A673 (cell line): ENCODE measurements around the gene ZNF714. TPM values are rescaled to one million over a fixed set of nuclear protein-coding genes. Genes with fewer than 3 reads are reported as not detected.

Experiments used
- BruUV-seq: library from RNA; stranded (reverse); fragments of 400-500 nt; replicated peaks from 2 replicates; lab custom pipeline; 2021; lab: Mats Ljungman, UMichigan
- CTCF ChIA-PET: fragments of 300-600 bp; sonication (Branson Sonifier 250); formaldehyde crosslinking; loops from one replicate; lab custom pipeline; 2022; ENCODE audit warnings: antibody characterized with exemption; lab: Charles Lee
- POLR2A ChIA-PET: fragments of 300-600 bp; sonication (Branson Sonifier 250); formaldehyde crosslinking; loops from one replicate; lab custom pipeline; 2022; ENCODE audit warnings: antibody characterized with exemption; ENCODE audit not compliant: low non-redundant PET; lab: Charles Lee
- DNase-seq: peaks from one replicate; pipeline ENCODE4 v3.0.0-alpha.2; 2015; ENCODE audit warnings: low spot score
- H3K27ac ChIP-seq: fragments of 200-600 bp; sonication (generic); 2 replicates; pipeline ENCODE4 v1.5.1; 2016; ENCODE audit warnings: mixed run types, low read depth, mild to moderate bottlenecking, mixed read lengths, antibody characterized with exemption, low read length; ENCODE audit not compliant: poor library complexity, severe bottlenecking
- H3K27me3 ChIP-seq: fragments of 200-600 bp; sonication (generic); replicated peaks from 2 replicates; pipeline ENCODE4 v1.6.1; 2017; ENCODE audit warnings: mixed run types, low read depth, mild to moderate bottlenecking, mixed read lengths, antibody characterized with exemption, low read length; ENCODE audit not compliant: insufficient read depth, poor library complexity
- H3K36me3 ChIP-seq: fragments of 200-600 bp; sonication (generic); 2 replicates; pipeline ENCODE4 v1.6.1; 2016; ENCODE audit warnings: mixed run types, mild to moderate bottlenecking, mixed read lengths, antibody characterized with exemption, low read length; ENCODE audit not compliant: insufficient read depth, poor library complexity, severe bottlenecking
- H3K4me1 ChIP-seq: fragments of 200-600 bp; sonication (generic); 2 replicates; pipeline ENCODE4 v1.6.1; 2017; ENCODE audit warnings: mixed run types, mild to moderate bottlenecking, mixed read lengths, antibody characterized with exemption, low read length; ENCODE audit not compliant: insufficient read depth, poor library complexity, severe bottlenecking
- H3K4me3 ChIP-seq: fragments of 200-600 bp; sonication (generic); 2 replicates; pipeline ENCODE4 v1.5.1; 2016; ENCODE audit warnings: low read depth, mixed run types, mild to moderate bottlenecking, mixed read lengths, low read length; ENCODE audit not compliant: poor library complexity, severe bottlenecking
- H3K9me3 ChIP-seq: fragments of 200-600 bp; sonication (generic); 2 replicates; pipeline ENCODE4 v1.6.1; 2016; ENCODE audit warnings: mixed run types, low read depth, mild to moderate bottlenecking, mixed read lengths, antibody characterized with exemption, low read length; ENCODE audit not compliant: poor library complexity, severe bottlenecking
- EZH2 ChIP-seq: fragments of 200-600 bp; sonication (generic); IDR thresholded peaks from 2 replicates; pipeline ENCODE4 v1.6.1; 2017; ENCODE audit warnings: borderline replicate concordance, low read depth, mild to moderate bottlenecking, mixed read lengths, antibody characterized with exemption, low read length; ENCODE audit not compliant: poor library complexity, severe bottlenecking
- intact Hi-C: fragments of 100-400 bp; cut with micrococcal nuclease; formaldehyde crosslinking; loops from one replicate; pipeline ENCODE4 v1.10.0; 2022; ENCODE audit not compliant: unreplicated experiment
- total RNA-seq: library from RNA; stranded (reverse); gene quantifications from 2 replicates; pipeline ENCODE4 v1.2.3, GENCODE V29; 2021
- TF ChIP-seq, protein P1 (sequence below): fragments of 300-800, 200-600 bp; sonication (generic); conservative IDR thresholded peaks from 2 replicates; pipeline ENCODE4 v1.5.1; 2017; ENCODE audit warnings: low read depth, mild to moderate bottlenecking, antibody characterized with exemption, low read length, moderate library complexity, mixed read lengths

ZNF714 gene
- total RNA-seq, 1 experiment from 2014 or later = 21.3 TPM

- TF ChIP-seq, protein P1, sequence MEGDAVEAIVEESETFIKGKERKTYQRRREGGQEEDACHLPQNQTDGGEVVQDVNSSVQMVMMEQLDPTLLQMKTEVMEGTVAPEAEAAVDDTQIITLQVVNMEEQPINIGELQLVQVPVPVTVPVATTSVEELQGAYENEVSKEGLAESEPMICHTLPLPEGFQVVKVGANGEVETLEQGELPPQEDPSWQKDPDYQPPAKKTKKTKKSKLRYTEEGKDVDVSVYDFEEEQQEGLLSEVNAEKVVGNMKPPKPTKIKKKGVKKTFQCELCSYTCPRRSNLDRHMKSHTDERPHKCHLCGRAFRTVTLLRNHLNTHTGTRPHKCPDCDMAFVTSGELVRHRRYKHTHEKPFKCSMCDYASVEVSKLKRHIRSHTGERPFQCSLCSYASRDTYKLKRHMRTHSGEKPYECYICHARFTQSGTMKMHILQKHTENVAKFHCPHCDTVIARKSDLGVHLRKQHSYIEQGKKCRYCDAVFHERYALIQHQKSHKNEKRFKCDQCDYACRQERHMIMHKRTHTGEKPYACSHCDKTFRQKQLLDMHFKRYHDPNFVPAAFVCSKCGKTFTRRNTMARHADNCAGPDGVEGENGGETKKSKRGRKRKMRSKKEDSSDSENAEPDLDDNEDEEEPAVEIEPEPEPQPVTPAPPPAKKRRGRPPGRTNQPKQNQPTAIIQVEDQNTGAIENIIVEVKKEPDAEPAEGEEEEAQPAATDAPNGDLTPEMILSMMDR = no peak
- TF ChIP-seq EZH2 = no peak
- H3K27me3 ChIP-seq = no peaks in the 10 kb centered on the region
- POLR2A ChIA-PET = no interaction called here
- no TSS peak for BruUV-seq
- H3K9me3 ChIP-seq = peaks cover 2% of the 10 kb centered on the region
- H3K4me1 ChIP-seq = no peaks in the 10 kb centered on the region
- CTCF ChIA-PET = no interaction called here
- intact Hi-C loops = no loop called here
- no peak overlapping the region for H3K27ac ChIP-seq
- no peak for DNase-seq
- no peak overlapping the region for H3K4me3 ChIP-seq
- peaks cover 4% of the 10 kb centered on the region for H3K36me3 ChIP-seq
These were observed 27.1 kb downstream of the ZNF714 start for GRCh38 chr19:21109116-21109515.

- TF ChIP-seq, protein P1 = no peak
- no peak for TF ChIP-seq EZH2
These were observed 28.2 kb downstream of the ZNF714 start for GRCh38 chr19:21110183-21110582.

GRCh38 chr19:21115430-21115829, 33.4 kb downstream of the ZNF714 start:
- no TSS peak for BruUV-seq
- no peaks in the 10 kb centered on the region for H3K27me3 ChIP-seq
- TF ChIP-seq, protein P1 = no peak
- TF ChIP-seq EZH2 = no peak
- no peak overlapping the region for H3K4me3 ChIP-seq
- no peak overlapping the region for H3K27ac ChIP-seq
- ChIA-PET CTCF (no interaction called here), POLR2A (no interaction called here)
- no peak for DNase-seq
- intact Hi-C loops = no loop called here
- peaks cover 27% of the 10 kb centered on the region for H3K36me3 ChIP-seq
- peaks cover 33% of the 10 kb centered on the region for H3K9me3 ChIP-seq
- no peaks in the 10 kb centered on the region for H3K4me1 ChIP-seq

More at GRCh38 chr19:21110183-21110582, 28.2 kb downstream of the ZNF714 start:
- Histone ChIP-seq H3K27me3 (no peaks in the 10 kb centered on the region), H3K4me1 (no peaks in the 10 kb centered on the region), H3K27ac (no peak overlapping the region), H3K4me3 (no peak overlapping the region), H3K9me3 (peaks cover 12% of the 10 kb centered on the region), H3K36me3 (peaks cover 6% of the 10 kb centered on the region)
- BruUV-seq = no TSS peak
- no peak for DNase-seq
- ChIA-PET CTCF (no interaction called here), POLR2A (no interaction called here)
- intact Hi-C loops = no loop called here
